GM18870 (cell line): ENCODE results near the gene ATP2C1.
A peak's percentile ranks its signal among the peaks of the same experiment; 100 is the strongest.

ENCODE experiments used
- ATAC-seq: cut with Tn5 transposase; IDR thresholded peaks from one replicate; pipeline ENCODE4 v1.9.1; 2021; ENCODE audit warnings: moderate library complexity; ENCODE audit not compliant: unreplicated experiment

Gene ATP2C1

DNA sequence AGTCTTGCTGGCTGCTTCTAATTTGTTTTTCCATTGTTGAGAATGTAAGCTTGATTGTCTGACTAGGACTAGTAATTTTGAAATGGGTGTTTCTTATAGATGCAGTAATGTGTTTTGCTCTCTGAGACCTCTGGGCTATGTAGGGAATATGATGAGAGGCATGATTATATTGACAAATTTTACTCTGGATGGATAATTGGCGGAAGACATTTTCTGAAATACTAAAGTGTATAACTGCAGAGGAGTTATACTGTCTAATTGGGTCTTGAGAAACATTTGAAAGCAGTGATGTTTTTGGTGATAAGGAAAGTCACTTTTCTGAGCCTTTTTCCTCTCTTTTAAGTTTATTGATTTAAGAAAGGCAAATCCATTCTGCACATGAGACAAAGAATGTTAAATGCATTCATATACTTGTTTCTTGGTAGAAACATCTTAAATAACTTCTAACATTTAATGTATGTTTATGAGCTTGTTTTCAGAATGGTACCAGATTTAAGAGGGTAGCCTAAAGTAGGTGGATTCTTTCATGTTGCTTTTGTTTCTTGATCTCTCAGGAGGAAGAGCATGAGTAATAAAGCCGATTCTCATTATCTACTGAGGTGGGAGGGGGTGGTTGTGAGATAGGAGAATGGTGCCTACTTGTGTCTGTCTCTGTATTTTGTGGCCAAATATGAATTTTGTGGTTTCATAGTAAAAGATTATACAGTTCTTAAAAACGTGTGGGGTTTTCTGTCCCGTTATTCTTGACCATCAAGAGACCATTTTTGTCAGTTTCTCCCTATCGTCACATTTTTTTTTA lies 2.0 kb downstream of the ATP2C1 start:
- no peak for ATAC-seq

DNA sequence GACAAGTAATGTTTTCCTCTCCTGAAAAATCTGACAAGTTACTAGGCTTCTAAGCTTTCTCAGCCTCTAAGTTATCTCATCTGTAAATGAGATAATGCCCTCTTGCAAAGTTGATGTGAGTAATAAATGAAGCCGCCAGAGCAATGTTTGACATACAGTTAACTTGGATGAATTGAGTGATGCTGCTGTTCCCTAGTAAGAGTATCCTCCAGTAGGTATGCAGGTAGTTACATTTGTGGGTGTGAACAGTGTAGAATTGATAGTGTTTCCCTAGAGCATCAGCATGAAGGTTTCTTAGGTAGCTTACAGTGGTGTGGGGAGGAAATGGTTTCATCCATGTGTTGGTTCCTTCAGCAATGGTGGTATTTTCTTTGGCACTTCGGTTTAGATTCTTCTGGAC lies 3.4 kb downstream of the ATP2C1 start:
- no peak for ATAC-seq

GRCh38 chr3:130900959-130901358 lies 7.1 kb downstream of the ATP2C1 start:
- ATAC-seq = peak; percentile 51

GRCh38 chr3:130901463-130902204 lies 7.8 kb downstream of the ATP2C1 start:
- peak; percentile 6 for ATAC-seq

DNA sequence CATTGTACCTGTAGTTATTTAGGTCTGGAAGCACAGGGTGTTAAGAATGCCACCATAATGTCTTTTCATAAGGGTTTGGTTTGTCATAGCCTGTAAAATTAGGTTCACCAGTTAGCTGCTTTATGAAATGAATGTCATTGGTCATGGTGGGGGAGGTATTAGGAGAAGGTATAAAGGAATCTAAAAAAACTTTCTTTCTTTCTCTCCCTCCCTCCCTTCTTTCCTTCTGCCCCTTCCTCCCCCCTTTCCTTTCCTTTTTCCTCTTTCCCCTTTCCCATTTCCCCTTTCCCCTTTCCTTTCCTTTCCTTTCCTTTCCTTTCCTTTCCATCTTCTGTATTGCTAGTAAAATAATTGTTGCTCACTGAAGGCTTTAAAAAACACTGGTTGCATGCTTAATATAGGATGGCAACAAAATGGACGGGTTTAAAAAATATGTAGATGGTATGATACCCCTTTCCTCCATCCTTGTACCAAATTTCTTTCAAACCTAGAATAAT lies 9.6 kb downstream of the ATP2C1 start:
- no peak for ATAC-seq

GRCh38 chr3:130904491-130904890 lies 10.6 kb downstream of the ATP2C1 start:
- ATAC-seq = no peak

GRCh38 chr3:130905551-130905950 lies 11.7 kb downstream of the ATP2C1 start:
- ATAC-seq = no peak

DNA sequence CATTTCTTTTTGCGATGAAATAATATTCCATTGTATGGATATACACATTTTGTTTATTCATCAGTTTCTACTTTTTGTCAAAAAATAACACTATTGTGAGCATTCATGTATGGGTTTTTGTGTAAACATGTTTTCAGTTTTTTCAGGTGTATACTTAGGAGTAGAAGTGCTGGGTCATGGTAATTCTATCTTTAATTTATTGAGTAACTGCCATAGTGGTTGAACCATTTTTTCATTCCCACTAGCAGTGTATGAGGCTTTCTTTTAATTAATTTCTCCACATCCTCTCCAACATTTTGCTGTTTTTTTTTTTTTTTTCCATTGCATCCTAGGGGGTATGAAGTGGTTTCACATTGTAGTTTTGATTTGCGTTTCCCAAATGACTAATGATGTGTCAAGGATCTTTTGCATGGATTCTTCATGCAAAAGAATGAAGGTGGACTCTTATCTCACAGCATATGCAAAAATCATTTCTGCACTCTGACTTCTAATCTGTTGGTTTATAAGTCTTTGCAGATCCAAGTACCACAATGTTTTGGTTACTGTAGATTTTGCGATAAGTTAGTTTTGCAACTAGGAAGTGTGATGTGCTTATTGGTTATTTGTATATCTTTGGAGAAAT lies 12.6 kb downstream of the ATP2C1 start:
- no peak for ATAC-seq

- ATAC-seq = no peak
These were observed 13.6 kb downstream of the ATP2C1 start for GRCh38 chr3:130907500-130907899.

- ATAC-seq = no peak
These were observed 14.1 kb downstream of the ATP2C1 start for GRCh38 chr3:130907966-130908365.

GRCh38 chr3:130915567-130916292 lies 21.8 kb downstream of the ATP2C1 start:
- no peak for ATAC-seq

DNA sequence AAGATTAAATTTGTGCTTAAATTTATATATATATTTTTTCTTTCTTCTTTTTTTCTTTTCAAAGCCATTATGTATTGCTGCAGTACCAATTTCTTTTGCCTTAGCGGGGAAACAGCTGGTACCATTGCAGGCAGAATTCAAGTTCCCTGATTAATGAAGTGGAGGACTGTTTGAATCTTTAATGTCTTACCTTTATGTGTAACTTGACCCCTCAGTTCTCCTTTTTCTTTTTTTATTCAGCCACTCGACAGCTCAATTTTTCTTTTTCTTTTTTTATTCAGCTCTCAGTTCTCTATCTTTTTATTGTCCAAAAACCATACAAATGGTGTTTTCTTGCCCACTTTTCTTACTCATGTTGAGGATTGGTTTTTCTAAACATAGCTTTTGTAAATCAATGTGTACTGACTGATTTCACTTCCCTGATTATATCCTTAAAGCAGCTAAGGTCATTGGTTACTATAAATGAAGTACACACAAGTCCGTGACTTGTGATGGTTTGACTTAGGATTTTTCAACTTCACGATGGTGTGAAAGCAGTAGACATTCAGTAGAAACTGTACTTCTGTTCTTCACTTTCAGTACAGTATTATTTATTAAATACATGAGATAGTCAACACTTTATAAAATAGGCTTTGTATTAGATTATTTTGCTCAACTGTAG lies 22.8 kb downstream of the ATP2C1 start:
- ATAC-seq = peak; percentile 72

GRCh38 chr3:130918328-130918727 lies 24.4 kb downstream of the ATP2C1 start:
- no peak for ATAC-seq

- ATAC-seq = peak; percentile 54
These were observed 31.7 kb downstream of the ATP2C1 start for GRCh38 chr3:130925628-130926027.

- no peak for ATAC-seq
These were observed 32.6 kb downstream of the ATP2C1 start for GRCh38 chr3:130926504-130926903.

DNA sequence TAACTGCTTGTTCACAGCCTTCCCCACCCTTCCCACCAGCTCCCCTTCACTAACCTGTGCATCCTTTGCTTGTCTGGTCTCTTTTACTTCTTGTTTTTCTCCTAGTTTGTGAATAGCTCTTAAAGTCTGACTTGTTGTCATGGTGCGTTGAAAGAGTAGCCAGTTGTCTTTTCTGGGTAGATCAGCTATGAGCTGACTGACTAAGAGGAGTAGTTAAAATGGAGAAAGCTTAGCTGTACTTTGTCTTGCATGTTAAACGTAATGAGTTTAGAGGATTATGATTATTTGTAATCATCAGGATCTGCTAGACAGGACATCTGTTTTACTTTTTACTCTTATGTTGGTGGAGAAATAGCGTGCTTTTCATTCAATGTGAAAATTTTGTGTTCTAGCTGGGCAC lies 35.9 kb downstream of the ATP2C1 start:
- ATAC-seq = no peak

DNA sequence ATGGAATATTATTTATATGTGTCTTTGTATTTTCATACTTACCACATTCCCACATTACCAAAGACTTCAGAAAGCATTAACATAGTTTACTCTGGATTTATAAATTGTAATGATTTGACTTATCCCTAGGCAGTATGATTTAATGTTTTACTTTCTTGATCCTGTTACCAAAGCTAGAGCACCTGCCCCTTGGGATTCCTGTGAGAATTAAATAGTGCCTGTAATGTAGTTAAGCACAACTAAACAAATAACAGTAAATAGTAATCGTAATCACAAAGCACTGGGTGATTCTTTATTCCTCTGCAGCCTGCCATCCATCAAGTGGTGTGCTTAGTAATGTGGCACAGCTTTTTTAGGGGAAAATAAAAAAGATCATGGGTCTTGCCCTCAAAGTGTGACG lies 39.1 kb downstream of the ATP2C1 start:
- no peak for ATAC-seq

DNA sequence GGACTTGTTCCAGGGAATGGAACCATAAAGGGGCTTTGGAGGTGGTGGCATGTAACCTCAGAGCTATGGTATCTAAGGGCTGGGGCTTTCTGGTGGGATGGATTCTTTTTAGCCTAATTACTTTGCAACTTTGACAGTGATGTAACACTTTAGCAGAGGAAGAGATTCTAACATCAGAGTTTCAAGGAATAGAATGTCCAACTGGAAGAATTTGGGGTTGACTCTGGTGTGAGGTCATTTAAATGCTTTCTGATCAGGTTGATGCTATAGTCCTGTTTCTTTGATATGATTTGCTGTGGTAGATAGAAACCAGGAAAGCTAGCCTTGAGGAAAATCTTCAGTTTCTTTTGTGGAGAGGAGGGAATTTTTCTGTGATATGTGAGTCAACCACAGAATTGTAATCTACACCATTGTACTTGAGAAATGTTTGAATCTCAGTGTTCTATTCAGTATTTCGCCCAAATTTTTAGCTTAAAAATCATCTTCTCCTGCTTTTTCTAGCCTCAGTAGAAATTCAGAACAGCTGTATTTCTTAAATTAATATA lies 40.0 kb downstream of the ATP2C1 start:
- ATAC-seq = no peak

- ATAC-seq = no peak
These were observed 40.7 kb downstream of the ATP2C1 start for GRCh38 chr3:130934442-130935089.
